Measurements from ENCODE around the gene CHST11.

DNA sequence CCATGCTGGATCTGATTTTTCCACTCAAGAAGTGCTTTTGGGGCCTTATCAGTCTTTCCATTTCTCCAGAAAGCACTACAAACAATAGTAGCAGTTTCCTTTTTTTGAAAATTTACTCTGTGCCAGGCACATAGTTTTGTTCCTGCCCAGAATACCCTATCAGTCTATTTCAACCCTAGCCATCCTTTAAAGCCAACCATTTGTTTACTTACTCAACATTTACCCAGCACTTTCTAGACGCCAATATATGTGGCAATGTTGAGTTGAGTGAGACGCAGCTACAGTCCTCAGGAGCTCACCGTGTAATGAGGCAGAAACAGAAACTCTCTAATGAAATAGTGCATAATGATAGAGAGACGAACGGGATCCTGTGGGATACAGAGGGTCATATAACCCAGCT is 32.9 kb upstream of the CHST11 start:
- TF ChIP-seq POLR2A (IDR thresholded peaks at IDR 0.05; ENCODE audit: low read length) = no peak
- no peak for TF ChIP-seq GATA1 (IDR thresholded peaks at IDR 0.05; ENCODE audit: low read depth, low read length)
